22Rv1 (cell line): ENCODE results near the gene DTX1.
A peak's percentile ranks its signal among the peaks of the same experiment; 100 is the strongest.

Experiments
- H3K27ac ChIP-seq: fragments of 450-650 bp; 2 replicates; pipeline ENCODE4 v1.5.1; 2017
- CTCF ChIP-seq: fragments of 450-650 bp; IDR thresholded peaks from 2 replicates; pipeline ENCODE4 v1.5.1; 2017; ENCODE audit warnings: mild to moderate bottlenecking
- ZFX ChIP-seq: fragments of 450-650 bp; IDR thresholded peaks from 2 replicates; pipeline ENCODE4 v1.6.1; 2017; ENCODE audit warnings: antibody characterized with exemption, borderline replicate concordance

The DTX1 gene

GRCh38 chr12:113044516-113044915 lies 12.0 kb upstream of the DTX1 start:
- no peak overlapping the region for H3K27ac ChIP-seq
- TF ChIP-seq CTCF (no peak), ZFX (no peak)

- TF ChIP-seq CTCF (peak; percentile 95), ZFX (no peak)
- H3K27ac ChIP-seq: no peak overlapping the region
Observed at GRCh38 chr12:113048716-113049127, 7.8 kb upstream of the DTX1 start.

- H3K27ac ChIP-seq: no peak overlapping the region
- TF ChIP-seq CTCF (peak; percentile 77), ZFX (no peak)
Observed at GRCh38 chr12:113049976-113050742, 6.4 kb upstream of the DTX1 start.

- TF ChIP-seq CTCF: no peak
- TF ChIP-seq ZFX: no peak
Observed at GRCh38 chr12:113050795-113051194, 5.7 kb upstream of the DTX1 start.

GRCh38 chr12:113051759-113052158 lies 4.8 kb upstream of the DTX1 start:
- TF ChIP-seq CTCF (no peak), ZFX (no peak)
- no peak overlapping the region for H3K27ac ChIP-seq

More at GRCh38 chr12:113050795-113051194, 5.7 kb upstream of the DTX1 start:
- no peak overlapping the region for H3K27ac ChIP-seq

GRCh38 chr12:113052326-113052725 lies 4.2 kb upstream of the DTX1 start:
- no peak overlapping the region for H3K27ac ChIP-seq
- TF ChIP-seq CTCF: no peak
- TF ChIP-seq ZFX: no peak

GRCh38 chr12:113054948-113055486 lies 1.5 kb upstream of the DTX1 start:
- H3K27ac ChIP-seq: no peak overlapping the region
- no peak for TF ChIP-seq ZFX
- TF ChIP-seq CTCF: no peak
